Left ventricle myocardium inferior (tissue), 1 donor: ENCODE measurements around the gene MRPL43. TPM values are rescaled to one million over a fixed set of nuclear protein-coding genes. Genes with fewer than 3 reads are reported as not detected.

Experiments
- DNase-seq: peaks from one replicate; pipeline ENCODE4 v3.0.0-alpha.2; 2020
- H3K27ac ChIP-seq: fragments of 200-600 bp; replicated peaks from 2 replicates; pipeline ENCODE4 v1.8.0; 2021
- H3K27me3 ChIP-seq: fragments of 200-600 bp; 2 replicates; pipeline ENCODE4 v1.8.0; 2021; ENCODE audit warnings: low read depth
- H3K36me3 ChIP-seq: fragments of 200-600 bp; 2 replicates; pipeline ENCODE4 v1.8.0; 2021
- H3K4me1 ChIP-seq: fragments of 200-600 bp; 2 replicates; pipeline ENCODE4 v1.8.0; 2021
- H3K4me3 ChIP-seq: fragments of 200-600 bp; 2 replicates; pipeline ENCODE4 v1.8.0; 2021; ENCODE audit warnings: mild to moderate bottlenecking, moderate library complexity
- H3K9me3 ChIP-seq: fragments of 200-600 bp; replicated peaks from 2 replicates; pipeline ENCODE4 v1.8.0; 2021
- CTCF ChIP-seq: fragments of 200-600 bp; IDR thresholded peaks from 2 replicates; pipeline ENCODE4 v1.8.0; 2021; ENCODE audit warnings: antibody characterized with exemption, mild to moderate bottlenecking, borderline replicate concordance
- intact Hi-C: fragments of 100-400 bp; cut with micrococcal nuclease; formaldehyde crosslinking; loops from one replicate; pipeline ENCODE4 v1.11.0; 2022
- total RNA-seq: library from RNA; stranded (reverse); fragmentation: NEBNext Ultra II Directional; extraction: Animal tissue kit (Norgen Biotek cat#: 25700); gene quantifications from one replicate; pipeline ENCODE4 v1.2.1, GENCODE V29; 2021
- donor health status: DM: no; HTN: yes; CAD: no; lungs with severe emphysema.

The MRPL43 gene
- total RNA-seq, 1 donor from 2014 or later = 49.7 TPM

- no peak for TF ChIP-seq CTCF
- Histone ChIP-seq H3K4me3 (no peak overlapping the region), H3K4me1 (peaks cover 87% of the 10 kb centered on the region), H3K36me3 (peaks cover 50% of the 10 kb centered on the region), H3K27ac (peak overlapping the region; percentile 76), H3K27me3 (no peaks in the 10 kb centered on the region), H3K9me3 (no peaks in the 10 kb centered on the region)
- DNase-seq = no peak
- intact Hi-C loops = no loop called here
Observed at GRCh38 chr10:101005361-101005760, 18.1 kb upstream of the MRPL43 start.

- DNase-seq = no peak
- peak overlapping the region; percentile 76 for H3K27ac ChIP-seq
- TF ChIP-seq CTCF = no peak
- H3K9me3 ChIP-seq = no peaks in the 10 kb centered on the region
- H3K4me3 ChIP-seq = no peak overlapping the region
- no peaks in the 10 kb centered on the region for H3K27me3 ChIP-seq
- peaks cover 95% of the 10 kb centered on the region for H3K4me1 ChIP-seq
- intact Hi-C loops = no loop called here
- H3K36me3 ChIP-seq = peaks cover 50% of the 10 kb centered on the region
Observed at GRCh38 chr10:101003639-101004206, 16.4 kb upstream of the MRPL43 start.

DNA sequence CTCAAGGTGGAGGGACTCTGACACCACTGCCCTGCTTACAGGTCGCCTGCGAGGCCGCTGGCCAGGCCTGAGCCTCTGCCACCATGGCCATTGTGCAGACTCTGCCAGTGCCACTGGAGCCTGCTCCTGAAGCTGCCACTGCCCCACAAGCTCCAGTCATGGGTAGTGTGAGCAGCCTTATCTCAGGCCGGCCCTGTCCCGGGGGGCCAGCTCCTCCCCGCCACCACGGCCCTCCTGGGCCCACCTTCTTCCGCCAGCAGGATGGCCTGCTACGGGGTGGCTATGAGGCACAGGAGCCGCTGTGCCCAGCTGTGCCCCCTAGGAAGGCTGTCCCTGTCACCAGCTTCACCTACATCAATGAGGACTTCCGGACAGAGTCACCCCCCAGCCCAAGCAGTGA is 15.2 kb upstream of the MRPL43 start:
- Histone ChIP-seq H3K36me3 (peaks cover 49% of the 10 kb centered on the region), H3K4me1 (peaks cover 95% of the 10 kb centered on the region), H3K27me3 (no peaks in the 10 kb centered on the region), H3K9me3 (no peaks in the 10 kb centered on the region), H3K27ac (peak overlapping the region; percentile 100), H3K4me3 (peak overlapping the region; percentile 96)
- no peak for TF ChIP-seq CTCF
- no peak for DNase-seq
- intact Hi-C loops = no loop called here

- H3K4me1 ChIP-seq = peaks cover 95% of the 10 kb centered on the region
- H3K9me3 ChIP-seq = no peaks in the 10 kb centered on the region
- H3K36me3 ChIP-seq = peaks cover 41% of the 10 kb centered on the region
- DNase-seq = no peak
- H3K27me3 ChIP-seq = no peaks in the 10 kb centered on the region
- intact Hi-C loops = no loop called here
- H3K27ac ChIP-seq = peak overlapping the region; percentile 100
- peak overlapping the region; percentile 96 for H3K4me3 ChIP-seq
- TF ChIP-seq CTCF = no peak
Observed at GRCh38 chr10:101001659-101002035, 14.3 kb upstream of the MRPL43 start.

- Histone ChIP-seq H3K4me3 (peak overlapping the region; percentile 96), H3K27me3 (no peaks in the 10 kb centered on the region), H3K27ac (peak overlapping the region; percentile 100), H3K4me1 (peaks cover 95% of the 10 kb centered on the region), H3K36me3 (peaks cover 36% of the 10 kb centered on the region), H3K9me3 (no peaks in the 10 kb centered on the region)
- intact Hi-C loops = no loop called here
- peak; percentile 91 for DNase-seq
- TF ChIP-seq CTCF = no peak
Observed at GRCh38 chr10:101000915-101001658, 13.8 kb upstream of the MRPL43 start.
